Activated CD4-positive, alpha-beta T cell treated with anti-CD3 and anti-CD28 coated beads, Interleukin-2, amount 50 U/mL, for 24 hours (primary cell): ENCODE data around the gene RAP1GAP.

Experiments used
- DNase-seq, 2 donors: peaks; one replicate each; pipeline ENCODE4 v3.0.0-alpha.2; 2020; ENCODE audit warnings: low read depth in 1 of 2, low spot score in 1 of 2

The RAP1GAP gene

DNA sequence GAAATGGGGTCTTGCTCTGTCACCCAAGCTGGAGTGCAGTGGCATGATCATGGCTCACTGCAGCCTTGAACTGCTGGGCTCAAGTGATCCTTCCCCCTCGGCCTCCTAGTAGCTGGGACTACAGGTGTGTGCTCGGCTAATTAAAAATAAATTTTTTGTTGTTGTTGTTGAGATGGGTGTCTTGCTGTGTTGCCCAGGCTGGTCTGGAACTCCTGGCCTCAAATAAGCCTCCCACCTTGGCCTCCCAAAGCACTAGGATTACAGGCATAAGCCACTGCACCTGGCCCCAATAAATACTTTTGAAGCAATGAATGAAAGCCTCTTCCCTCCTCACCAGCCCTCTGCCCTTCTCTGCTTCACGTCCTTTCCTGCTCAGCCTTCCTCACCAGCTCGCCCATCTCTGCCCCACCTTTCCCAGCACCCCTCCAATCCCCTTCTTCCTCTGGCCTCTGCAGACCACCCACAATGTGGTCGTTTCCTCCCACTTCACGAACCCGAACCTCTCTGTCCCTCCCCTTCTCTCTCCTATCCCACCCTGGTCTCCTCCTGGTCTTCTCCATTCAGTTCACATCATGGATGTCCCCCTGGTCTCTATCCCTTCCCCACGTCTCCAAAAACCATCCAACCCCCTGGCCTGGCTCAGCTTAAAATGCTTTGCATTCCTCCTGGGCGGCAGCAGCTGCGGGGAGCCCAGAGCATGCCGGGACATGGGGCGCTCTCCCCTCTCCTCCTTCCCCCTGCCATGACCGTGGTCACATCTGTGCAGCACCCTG lies 38.4 kb downstream of the RAP1GAP start:
- DNase-seq: no peak

DNA sequence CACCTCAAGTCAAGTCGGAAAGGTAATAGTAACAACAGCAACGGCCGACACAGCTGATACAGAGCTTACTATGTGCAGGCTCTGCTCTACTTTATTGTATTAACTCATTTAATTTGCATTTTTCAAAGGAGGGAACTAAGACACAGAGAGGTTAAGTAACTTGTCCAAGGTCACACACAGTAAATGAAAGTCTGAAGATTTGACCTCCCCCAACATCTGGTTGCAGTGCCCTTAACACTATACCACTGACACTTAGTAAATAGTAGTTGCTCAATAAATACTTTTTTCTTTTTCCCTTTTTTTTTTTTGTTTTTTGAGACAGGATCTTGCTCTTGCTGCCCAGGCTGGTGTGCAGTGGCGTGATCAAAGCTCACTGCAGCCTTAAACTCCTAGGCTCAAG lies 39.2 kb downstream of the RAP1GAP start:
- no peak for DNase-seq

DNA sequence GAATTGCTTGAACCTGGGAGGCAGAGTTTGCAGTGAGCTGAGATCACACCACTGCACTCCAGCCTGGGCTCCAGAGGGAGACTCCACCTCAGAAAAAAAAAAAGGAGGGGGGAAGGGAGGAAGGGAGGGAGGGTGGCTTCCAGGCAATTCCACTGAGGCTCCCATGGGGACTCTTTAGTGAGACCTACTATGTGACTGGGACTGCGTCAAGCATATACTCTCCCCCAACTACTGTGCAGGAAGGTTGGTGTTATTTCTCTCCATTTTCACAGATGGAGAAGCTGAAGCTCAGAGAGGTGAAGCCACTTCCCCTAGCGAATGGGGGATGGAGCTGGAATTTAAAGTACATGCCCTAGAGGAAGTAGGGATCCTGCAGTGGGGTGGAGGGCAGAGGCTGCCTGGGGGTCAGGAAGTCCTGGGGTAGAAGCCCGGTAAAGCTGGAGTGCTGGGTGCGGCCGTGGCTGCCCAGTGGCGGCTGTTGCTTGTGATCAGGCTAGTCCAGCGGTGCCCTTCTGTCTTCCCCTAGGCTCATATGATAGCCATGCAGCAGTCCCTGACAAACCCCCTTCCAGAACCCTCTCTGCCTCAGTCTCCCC lies 40.3 kb downstream of the RAP1GAP start:
- DNase-seq: no peak

DNA sequence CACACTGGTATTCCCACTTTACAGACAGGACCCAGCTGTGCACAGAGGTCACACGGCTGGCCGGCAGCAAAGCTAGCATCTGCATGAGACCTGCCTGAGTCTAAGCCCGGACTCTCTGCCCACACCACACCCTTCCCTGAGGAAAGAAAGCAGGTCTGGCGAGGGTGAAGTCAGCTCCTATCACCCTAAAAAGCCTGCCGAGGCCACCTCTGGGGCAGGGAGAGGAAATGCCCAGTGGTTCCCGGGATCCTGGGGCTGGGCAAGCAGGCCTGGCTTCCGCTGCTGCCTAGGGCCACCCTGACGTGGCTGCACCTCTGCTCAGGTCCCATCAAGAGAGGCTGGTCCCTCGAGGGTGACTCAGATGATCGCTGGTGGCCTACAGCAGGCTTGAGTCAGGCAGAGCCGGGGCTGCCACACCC lies 42.2 kb downstream of the RAP1GAP start:
- no peak for DNase-seq

DNA sequence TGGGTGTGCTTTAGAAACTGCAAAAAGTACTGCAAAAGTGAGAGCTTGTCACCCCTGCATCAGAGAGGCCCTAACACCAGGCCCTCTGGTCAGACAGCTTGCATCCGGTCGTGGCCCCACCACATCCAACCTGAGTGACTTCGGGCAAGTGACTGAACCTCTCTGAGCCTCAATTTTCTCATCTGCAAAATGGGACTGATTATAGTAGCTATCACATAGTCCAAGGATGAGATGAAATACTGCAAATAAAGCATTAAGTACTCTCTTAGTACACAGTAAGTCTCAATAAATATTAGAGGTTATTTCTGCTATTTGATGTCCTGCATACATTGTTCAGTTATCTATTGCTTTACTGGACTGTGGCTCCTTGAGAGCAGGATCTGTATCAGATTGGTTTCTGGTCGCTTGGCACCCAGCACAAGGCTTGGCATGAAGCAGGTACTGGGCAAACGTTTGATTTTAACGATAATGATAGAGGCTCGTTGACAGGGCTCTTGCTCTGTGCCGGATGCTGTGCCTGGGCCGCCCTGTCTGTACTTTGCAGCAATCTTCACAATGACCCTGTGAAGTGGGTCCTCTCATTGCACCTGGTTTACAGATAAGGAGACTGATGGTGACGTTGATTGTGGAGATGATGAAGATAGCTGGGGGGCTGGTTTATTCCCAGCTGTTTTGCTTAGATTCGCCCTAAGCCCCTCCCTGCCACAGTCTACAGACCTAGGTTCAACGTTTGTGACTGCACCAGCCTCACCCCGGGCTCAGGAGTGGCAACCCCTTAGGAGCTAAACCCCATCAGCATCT lies 43.6 kb downstream of the RAP1GAP start:
- no peak for DNase-seq

DNA sequence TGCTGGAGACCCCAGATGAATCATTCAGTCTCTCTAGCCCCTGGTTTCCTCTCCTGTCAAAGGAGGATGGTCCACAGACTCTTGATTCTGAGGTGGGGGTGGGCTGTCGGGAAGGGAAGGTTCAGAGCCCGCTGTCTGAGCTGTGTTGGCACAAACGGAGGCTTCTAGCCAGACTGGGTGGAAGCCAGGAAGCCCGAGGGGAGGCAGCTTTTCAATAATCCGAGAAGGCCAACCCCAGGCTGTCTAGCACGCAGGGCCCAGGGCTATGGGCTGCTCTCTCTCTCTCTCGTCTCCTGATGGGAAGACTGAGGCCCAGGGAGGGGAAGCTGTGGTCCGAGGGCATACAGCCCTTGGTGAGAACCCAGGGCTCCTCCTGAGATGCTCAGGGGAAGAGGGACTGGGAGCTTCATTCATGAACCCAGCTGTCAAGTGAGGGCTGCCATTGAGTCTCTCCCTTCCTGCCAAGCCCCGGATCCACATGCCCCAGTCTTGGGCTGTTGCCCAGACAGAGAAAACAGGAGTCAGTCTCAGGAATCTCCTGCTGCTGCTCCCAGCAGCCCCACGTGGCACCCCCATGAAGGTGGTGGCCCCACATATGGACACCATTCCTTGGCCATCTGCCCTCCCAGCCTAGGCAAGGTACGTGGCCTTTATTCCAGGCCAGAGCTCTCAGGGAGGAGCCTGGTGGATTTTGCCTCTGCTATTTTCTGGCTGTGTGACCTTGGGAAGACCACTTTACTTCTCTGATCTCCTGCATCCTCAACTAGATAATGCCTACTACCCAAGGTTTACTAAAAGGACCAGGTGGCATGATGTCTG lies 44.4 kb downstream of the RAP1GAP start:
- DNase-seq: no peak

DNA sequence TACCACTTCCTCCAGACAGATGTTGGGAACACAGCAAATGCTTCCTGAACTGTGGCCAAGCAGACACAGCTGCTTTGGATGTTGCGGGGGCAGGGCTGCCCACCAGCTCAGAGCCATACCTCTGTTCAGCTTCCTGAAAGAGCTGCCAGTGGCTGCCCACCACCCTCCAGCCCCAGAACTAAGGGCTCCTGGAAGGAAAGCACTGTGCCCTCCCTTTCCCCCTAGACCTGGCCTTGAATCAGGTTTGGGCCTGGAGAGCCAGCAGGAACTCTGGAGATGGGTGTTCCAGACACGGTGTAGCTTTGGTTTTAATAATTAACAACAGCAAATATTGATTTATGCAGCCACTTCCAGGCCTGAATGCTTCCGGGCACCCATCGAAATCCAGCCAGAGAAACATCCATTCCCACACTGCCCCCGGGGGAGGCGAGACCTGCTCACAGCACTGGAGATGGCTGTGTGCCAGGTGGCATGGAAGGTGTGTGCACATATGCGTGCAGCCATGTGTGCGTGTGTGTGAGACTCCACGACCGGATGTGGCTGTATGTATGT lies 45.7 kb downstream of the RAP1GAP start:
- DNase-seq: no peak

DNA sequence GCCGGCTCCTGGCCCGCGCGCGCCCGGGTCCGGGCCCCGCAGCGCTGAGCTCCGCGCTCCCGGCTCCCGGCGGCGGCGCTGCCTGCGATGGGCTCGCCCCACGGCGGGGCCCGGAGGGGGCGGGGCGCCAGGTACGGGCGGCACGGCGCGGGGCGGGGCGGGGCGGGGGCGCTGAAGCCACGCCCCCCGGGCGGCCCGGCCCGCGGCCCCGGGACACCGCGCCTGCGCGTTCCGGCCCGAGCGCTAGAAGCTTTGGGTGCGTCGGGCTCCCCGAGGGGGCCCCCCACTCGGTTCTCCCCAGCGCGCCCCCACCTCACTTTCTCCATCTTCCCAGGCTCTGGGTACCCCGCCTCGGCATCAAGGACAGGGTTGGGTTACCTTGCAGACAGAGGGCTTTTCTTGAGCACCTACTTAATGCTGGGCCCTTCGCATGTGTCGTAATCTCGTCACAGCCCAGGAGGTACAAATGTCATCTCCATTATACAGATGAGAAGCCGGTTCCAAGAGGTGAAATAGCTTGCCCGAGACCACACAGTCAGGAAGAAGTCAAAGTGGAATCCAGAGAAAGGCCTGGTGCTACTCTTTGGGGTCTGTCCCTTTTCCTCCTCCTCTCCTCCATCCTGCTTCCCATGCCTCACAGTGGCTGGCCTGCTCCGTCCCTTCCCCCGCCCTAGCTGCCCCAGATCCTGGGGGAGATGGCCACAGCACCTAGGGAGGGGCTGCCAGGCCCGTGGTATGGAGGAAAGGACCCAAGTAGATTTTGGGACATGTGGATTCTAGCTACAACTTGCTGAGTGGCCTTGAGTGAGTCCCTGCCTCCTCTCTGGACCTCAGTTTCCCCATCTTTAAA lies 46.5 kb downstream of the RAP1GAP start:
- DNase-seq: peak in 1 of 2 donors; percentile 27

DNA sequence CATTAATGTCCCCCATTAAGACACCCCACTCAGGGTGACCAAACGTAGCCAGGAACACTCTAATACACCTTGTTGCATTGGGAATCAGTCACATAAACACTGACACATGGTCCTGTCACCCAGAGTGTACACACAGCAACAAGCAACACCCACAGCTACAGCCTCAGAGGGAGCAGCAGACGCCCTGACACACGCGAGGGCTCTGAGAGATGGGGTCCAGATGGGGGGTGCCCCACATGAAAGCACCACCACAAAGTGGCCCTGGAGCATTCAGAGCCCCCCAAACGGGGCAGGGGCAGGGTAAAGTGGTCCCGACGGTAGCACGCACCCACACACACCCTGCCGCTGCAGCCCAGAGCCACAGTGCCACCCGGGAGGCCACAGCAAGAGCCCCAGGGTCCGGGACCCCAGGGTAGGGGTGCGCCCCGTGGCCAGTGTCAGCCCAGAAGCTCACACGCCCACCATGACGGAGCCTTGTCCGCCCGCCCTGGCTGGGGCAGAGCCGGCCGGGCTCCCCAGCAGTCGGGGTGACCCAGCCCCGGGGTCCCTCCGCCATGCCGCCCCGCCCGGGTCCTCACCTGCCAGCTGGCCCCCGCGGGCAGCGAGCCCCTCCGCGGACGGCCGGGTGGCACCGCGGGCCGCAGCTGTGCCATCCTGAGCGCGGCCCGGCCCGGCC lies 47.3 kb downstream of the RAP1GAP start:
- DNase-seq: no peak

DNA sequence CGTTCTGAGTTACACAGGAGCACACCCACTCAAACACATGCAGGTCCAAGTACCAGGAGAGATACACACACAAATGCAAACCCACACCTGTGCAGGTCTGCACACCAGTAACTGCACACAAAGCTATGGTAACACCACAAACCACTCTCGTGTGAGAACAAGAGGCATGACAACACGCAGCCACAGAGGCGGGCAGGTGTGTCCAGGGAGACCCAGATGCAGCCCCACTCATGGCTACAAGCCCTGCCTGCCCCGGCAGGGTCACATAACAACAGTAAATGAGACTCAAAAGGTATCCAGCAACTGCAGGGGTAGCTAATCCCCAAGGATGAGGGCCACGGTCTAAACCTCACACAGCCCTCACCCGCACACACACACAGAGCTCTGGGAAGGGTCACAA lies 48.1 kb downstream of the RAP1GAP start:
- DNase-seq: no peak

DNA sequence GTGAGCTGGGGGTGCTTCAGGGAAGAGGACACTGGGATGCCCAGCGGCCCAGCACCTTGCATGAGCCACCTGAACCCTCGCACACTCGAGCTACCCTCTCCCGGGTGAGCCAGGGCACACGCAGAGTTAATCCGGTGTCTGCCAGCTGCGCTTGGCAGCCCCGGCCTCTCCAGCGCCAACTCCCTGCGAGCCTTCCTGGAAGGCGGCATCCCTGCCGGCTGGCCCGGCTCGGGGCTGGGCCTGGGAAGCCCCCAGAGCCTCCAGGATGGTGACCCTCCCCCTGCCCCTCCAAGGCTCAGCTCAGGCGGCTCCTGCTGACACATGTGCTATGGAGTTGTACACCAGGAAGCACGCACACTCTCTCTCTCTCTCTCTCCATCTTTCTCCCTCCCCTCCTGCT lies 48.7 kb downstream of the RAP1GAP start:
- no peak for DNase-seq

DNA sequence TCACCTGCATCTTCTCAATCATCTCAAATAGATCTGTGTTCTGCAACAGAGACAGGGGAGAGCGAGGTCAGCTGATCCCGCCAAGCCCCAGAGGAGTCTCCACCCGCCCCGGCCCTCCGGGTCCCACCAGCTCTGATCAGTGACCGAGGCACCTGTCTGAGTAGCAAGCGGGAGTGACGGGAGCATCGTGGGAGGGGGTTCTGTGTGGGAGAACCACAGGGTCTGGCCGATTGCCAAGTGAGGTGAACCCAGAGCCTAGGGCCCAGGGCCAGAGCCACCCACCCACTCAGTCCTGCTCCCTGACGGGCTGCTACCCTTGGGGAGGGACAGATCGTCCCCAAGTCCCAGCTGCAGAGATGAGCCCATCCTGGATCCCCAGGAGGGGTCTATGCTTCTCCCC lies 49.1 kb downstream of the RAP1GAP start:
- DNase-seq: no peak

DNA sequence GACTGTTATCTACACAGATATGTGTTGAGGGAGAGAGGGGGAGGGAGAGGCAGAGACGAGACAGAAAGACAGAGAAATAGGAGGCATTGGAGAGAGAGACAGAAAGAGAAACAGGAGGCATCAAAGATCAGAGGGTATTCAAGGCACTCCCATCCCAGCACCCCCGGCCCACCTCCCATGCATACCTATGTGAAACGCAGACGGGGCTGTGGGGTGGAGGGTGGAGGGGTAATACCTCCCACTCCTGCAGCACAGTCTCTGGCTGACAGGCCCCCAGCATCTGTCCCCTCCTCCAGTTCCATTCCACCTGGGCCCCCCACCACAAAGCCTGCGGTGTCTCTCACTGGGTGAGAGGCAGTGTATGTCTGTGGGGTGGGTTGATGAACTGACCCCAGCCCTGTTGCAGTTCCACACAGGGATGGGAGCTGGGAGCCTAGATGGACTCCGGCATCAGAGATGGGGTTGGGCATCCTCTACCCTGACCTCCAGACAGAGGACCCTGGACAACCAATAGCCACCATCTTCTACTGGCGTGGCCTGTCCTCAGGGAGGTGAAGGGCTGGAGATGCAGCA lies 49.7 kb downstream of the RAP1GAP start:
- no peak for DNase-seq

DNA sequence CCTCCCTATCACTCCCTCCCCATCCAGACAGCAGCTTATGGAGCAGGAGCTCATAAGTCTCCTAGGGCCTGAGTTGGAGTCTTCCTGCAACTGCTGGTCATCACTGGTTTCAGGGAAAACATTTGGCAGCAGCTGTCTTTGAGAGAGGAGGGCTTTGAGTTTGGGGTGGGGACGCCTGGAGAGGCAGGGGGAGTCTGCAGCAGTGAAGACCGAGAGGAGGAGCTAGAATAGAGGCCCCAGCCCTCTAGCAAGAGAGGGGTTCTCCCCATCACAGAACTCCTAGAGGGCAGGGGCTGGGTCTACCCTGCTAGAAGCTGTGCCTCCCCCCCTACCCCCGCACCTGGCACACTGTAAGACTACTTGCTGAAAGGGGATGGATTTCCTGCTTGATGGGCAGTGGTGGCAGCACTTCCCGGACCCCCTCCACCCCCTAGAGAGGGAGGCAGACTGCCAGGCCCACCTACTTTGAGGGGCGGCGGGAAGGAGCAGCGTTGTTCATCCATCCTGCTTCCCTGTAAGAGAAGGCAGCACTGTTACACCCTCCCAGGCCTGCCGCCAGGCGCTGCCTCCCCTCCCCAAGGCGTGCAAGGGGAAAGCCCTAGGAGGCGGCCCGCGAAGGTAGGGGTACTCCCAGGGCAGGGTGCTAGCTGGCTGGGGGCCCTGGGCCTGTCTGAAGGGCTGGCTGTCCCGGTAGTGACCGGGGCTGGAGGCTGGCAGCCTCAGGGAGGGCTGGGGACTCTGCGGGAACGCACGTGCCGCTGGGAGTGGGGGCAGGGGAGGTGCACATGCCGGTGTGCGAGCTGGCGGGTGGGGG lies 50.4 kb downstream of the RAP1GAP start:
- no peak for DNase-seq

DNA sequence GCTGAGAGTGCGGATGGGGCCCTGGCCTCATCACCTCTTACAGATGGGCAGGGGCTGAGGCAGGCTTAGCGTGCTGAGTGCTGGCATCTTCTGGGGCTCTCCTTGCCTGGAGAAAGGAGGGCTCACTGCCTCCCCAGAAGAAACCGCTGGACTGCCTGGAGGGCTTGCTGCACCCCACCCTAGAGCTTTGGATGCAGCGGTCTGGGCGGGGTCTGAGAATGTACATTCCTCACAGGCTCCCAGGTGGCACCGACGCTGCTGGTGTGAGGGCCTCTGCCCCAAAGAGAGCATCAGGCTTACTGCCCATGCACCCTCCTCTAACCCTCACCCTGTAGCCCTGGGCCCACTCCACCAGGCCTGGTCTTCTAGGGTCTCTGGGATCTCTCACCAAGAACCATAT lies 51.1 kb downstream of the RAP1GAP start:
- DNase-seq: no peak

DNA sequence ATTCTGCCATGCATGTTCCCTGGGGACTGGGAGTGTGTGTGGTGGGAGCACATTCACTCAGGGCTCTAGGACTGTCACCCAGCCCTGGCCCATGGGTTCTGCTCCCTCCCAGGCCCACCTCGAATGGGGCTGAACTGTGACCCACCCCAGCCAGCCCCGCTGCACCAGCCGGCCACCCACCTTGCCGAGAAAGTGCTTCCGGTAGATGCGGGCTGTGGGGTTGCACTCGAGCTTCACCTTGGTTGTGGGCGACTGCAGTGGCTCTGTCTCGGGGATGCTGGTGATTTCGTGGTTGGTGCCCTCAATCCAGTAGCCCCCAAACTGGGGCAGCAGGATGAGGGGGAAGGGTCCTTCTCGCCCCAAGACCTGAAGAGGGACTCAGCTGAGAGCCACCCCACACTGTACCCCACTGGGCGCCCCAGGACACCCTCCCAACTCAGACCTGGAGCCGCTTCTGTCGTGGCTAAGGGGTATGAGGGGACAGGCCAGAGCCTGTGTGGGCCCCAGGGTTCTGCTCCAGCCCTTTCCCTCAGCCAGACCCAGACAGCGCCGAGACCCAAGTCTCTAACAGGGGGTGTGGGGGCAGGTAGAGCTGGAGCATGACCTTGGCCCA lies 51.9 kb downstream of the RAP1GAP start:
- no peak for DNase-seq

DNA sequence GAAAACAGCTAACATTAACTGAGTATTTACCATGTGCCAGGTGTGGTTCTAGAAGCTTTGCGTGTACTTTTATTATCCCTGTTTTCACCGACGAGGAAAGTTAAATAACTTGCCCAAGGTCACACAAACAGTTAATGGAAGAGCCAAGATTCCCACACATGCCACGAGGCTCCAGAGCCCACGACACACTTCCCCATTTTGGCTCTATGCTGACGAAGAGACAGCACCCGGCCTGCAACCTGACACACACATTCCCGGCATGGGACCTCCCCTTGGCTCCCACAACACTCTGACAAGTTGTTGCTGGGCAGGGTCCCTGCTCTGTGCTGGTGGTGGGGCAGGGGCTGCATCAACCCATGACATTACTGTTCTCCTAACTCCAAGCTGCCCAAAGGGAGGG lies 52.8 kb downstream of the RAP1GAP start:
- DNase-seq: no peak
